Kidney (tissue), 14 donors: ENCODE measurements around the gene IL25. TPM values are rescaled to one million over a fixed set of nuclear protein-coding genes. Genes with fewer than 3 reads are reported as not detected.
"Not testable (repeated sequence)": the region's sequence is repeated elsewhere in the genome, so short reads cannot be mapped to it uniquely, and the experiment has no call there.

Experiments
- DNase-seq, 5 donors: peaks; one replicate each; pipeline ENCODE4 v3.0.0-alpha.2; 2013 to 2020
- FAIRE-seq: peaks from 2 replicates; lab custom pipeline; 2012; peaks lifted over from hg19 to GRCh38; lab: Jason Lieb, UNC
- H3K27ac ChIP-seq, 2 donors: one replicate each; pipeline ENCODE4 v1.7.0; 2013; ENCODE audit warnings: low read depth in 2 of 2, low read length in 2 of 2, inconsistent platforms in 1 of 2
- H3K27me3 ChIP-seq: one replicate; pipeline ENCODE4 v1.7.1; 2013; ENCODE audit warnings: low read length, inconsistent platforms; ENCODE audit not compliant: control insufficient read depth, insufficient read depth
- H3K36me3 ChIP-seq, 3 donors: one replicate each; pipeline versions ENCODE4 v1.7.0 to v1.7.1; 2013; ENCODE audit warnings: low read length in 3 of 3, control low read depth in 1 of 3, inconsistent platforms in 1 of 3; ENCODE audit not compliant: insufficient read depth in 3 of 3, control insufficient read depth in 2 of 3
- H3K4me1 ChIP-seq, 3 donors: one replicate each; pipeline versions ENCODE4 v1.7.0 to v1.7.1; 2013; ENCODE audit warnings: low read length in 3 of 3, inconsistent platforms in 1 of 3, low read depth in 1 of 3; ENCODE audit not compliant: control insufficient read depth in 2 of 3, insufficient read depth in 2 of 3
- H3K4me3 ChIP-seq, 3 donors: one replicate each; pipeline versions ENCODE4 v1.7.0 to v1.8.1; 2013; ENCODE audit warnings: low read length in 3 of 3, control low read depth in 1 of 3, inconsistent platforms in 1 of 3
- H3K9ac ChIP-seq, 3 donors: one replicate each; pipeline versions ENCODE4 v1.7.0 to v1.7.1; 2013; ENCODE audit warnings: low read length in 3 of 3, control low read depth in 1 of 3, inconsistent platforms in 1 of 3
- H3K9me3 ChIP-seq, 3 donors: one replicate each; pipeline versions ENCODE4 v1.7.0 to v1.7.1; 2013; ENCODE audit warnings: low read length in 3 of 3, control low read depth in 1 of 3, inconsistent platforms in 1 of 3; ENCODE audit not compliant: control insufficient read depth in 2 of 3, insufficient read depth in 1 of 3
- CTCF ChIP-seq: IDR thresholded peaks from 3 replicates; pipeline ENCODE4 v1.5.1; 2012; ENCODE audit warnings: mild to moderate bottlenecking, moderate library complexity, borderline replicate concordance; ENCODE audit not compliant: insufficient read depth; ENCODE audit errors: extremely low read depth
- intact Hi-C: fragments of 100-400 bp; cut with DNase I; formaldehyde crosslinking; loops from one replicate; pipeline ENCODE4 v1.11.1; 2022
- microRNA-seq: library from miRNA; unstranded; fragments of <30 nt; microRNA quantifications from one replicate; pipeline ENCODE4 v1.2.0, GENCODE V29; 2020
- polyA plus RNA-seq: library from polyadenylated mRNA; stranded (reverse); fragments of 350-450 nt; fragmentation: Illumina TruSeq; extraction: RNeasy Lipid Tissue Mini Kit (QIAGEN cat#74804); gene quantifications from one replicate; pipeline ENCODE4 v1.2.3, GENCODE V29; 2014; ENCODE audit warnings: low read depth, low replicate concordance; ENCODE audit not compliant: insufficient read depth
- total RNA-seq: library from RNA; stranded (reverse); fragmentation: NEBNext Ultra II Directional; extraction: Animal tissue kit (Norgen Biotek cat#: 25700); gene quantifications from one replicate; pipeline ENCODE4 v1.2.1, GENCODE V29; 2021
- donor health status: control.
- donor health status: control.
- donor health status: control.
- donor health status: control.
- donor health status: control.
- donor health status: DM: yes; HTN: yes; CAD: no.
- donor health status: Normal renal cell carcinoma (clear cell type).

Gene IL25
- total and polyA plus RNA-seq, 2 donors from 2014 or later, result not detected

DNA sequence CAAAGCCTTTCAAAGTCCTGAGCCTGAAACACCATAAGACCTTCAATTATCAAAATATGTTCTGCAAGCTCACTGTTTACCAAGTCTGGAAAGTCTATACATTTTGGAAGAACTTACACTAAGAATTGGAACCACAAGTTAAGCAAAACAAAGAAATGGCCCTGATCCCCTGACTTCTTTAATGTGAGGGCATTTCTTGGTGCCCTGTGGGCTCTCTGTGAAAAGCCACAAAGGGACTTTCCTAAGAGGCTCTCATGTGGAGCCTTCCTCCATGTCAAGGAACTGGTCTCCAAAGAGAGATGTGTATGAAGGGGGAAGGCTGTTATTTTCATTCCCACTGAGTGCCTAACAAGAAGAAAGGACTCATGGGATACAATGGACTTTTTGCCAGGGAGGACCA is 49.0 kb downstream of the IL25 start:
- FAIRE-seq, result no peak
- no peaks in the 10 kb centered on the region for H3K27me3 ChIP-seq
- intact Hi-C loops, result no loop called here
- no peak overlapping the region for H3K9ac ChIP-seq
- no peak overlapping the region for H3K27ac ChIP-seq
- DNase-seq, result no peak
- no peaks in the 10 kb centered on the region for H3K4me1 ChIP-seq
- no peaks in the 10 kb centered on the region for H3K36me3 ChIP-seq
- H3K4me3 ChIP-seq, result no peak overlapping the region
- H3K9me3 ChIP-seq, result no peaks in the 10 kb centered on the region
- no peak for TF ChIP-seq CTCF

GRCh38 chr14:23423657-23424056 is 51.0 kb downstream of the IL25 start:
- intact Hi-C loops, result no loop called here
- no peaks in the 10 kb centered on the region for H3K27me3 ChIP-seq
- FAIRE-seq (no peak), DNase-seq (peak in 1 of 5 donors; percentile 27)
- no peaks in the 10 kb centered on the region for H3K9me3 ChIP-seq
- H3K9ac ChIP-seq, result no peak overlapping the region
- no peaks in the 10 kb centered on the region for H3K4me1 ChIP-seq
- TF ChIP-seq CTCF, result no peak
- no peak overlapping the region for H3K27ac ChIP-seq
- no peak overlapping the region for H3K4me3 ChIP-seq
- no peaks in the 10 kb centered on the region for H3K36me3 ChIP-seq

GRCh38 chr14:23425169-23425568 is 52.6 kb downstream of the IL25 start:
- no peaks in the 10 kb centered on the region for H3K4me1 ChIP-seq
- no peak overlapping the region for H3K9ac ChIP-seq
- H3K36me3 ChIP-seq, result no peaks in the 10 kb centered on the region
- H3K4me3 ChIP-seq, result no peak overlapping the region
- no peak for TF ChIP-seq CTCF
- H3K27me3 ChIP-seq, result no peaks in the 10 kb centered on the region
- FAIRE-seq, result no peak
- peak in 1 of 5 donors; percentile 44 for DNase-seq
- H3K9me3 ChIP-seq, result no peaks in the 10 kb centered on the region
- H3K27ac ChIP-seq, result no peak overlapping the region
- intact Hi-C loops, result no loop called here

GRCh38 chr14:23425798-23426197 is 53.2 kb downstream of the IL25 start:
- H3K9ac ChIP-seq, intact Hi-C loops, H3K9me3 ChIP-seq, H3K4me3 ChIP-seq, H3K27ac ChIP-seq, H3K27me3 ChIP-seq, FAIRE-seq, H3K36me3 ChIP-seq, H3K4me1 ChIP-seq: not testable (repeated sequence)
- DNase-seq, result peak in 1 of 5 donors; percentile 14

Small RNA genes within 50 kb of the gene (microRNA-seq; reads per million reads assigned to microRNA genes)
- gene MIR208A (not detected), gene MIR208B (not detected)

Other genes with a start within 250 kb of the IL25 start
- 22.9 TPM for gene SLC7A8, start 189.1 kb upstream of the IL25 start, total RNA-seq
- gene SLC7A8, start 189.1 kb upstream of the IL25 start, polyA plus RNA-seq, result 210 TPM
- not detected for gene RNF212B, start 134.9 kb upstream of the IL25 start, total RNA-seq
- 2.8 TPM for gene RNF212B, start 134.9 kb upstream of the IL25 start, polyA plus RNA-seq
- 14.8 TPM for gene HOMEZ, start 86.7 kb upstream of the IL25 start, total RNA-seq
- gene HOMEZ, start 86.7 kb upstream of the IL25 start, polyA plus RNA-seq, result 18.5 TPM
- gene PPP1R3E, start 70.0 kb upstream of the IL25 start, total RNA-seq, result 17.3 TPM
- 22.8 TPM for gene PPP1R3E, start 70.0 kb upstream of the IL25 start, polyA plus RNA-seq
- 43.6 TPM for gene BCL2L2, start 66.0 kb upstream of the IL25 start, total RNA-seq
- gene BCL2L2, start 66.0 kb upstream of the IL25 start, polyA plus RNA-seq, result 35.6 TPM
- 145 TPM for gene PABPN1, start 51.4 kb upstream of the IL25 start, total RNA-seq
- gene PABPN1, start 51.4 kb upstream of the IL25 start, polyA plus RNA-seq, result 140 TPM
- gene SLC22A17, start 19.9 kb upstream of the IL25 start, total RNA-seq, result 35.3 TPM
- 61.2 TPM for gene SLC22A17, start 19.9 kb upstream of the IL25 start, polyA plus RNA-seq
- gene EFS, start 7.6 kb upstream of the IL25 start, total RNA-seq, result 5.5 TPM
- gene EFS, start 7.6 kb upstream of the IL25 start, polyA plus RNA-seq, result 5.6 TPM
- 0.54 TPM for gene CMTM5, start 4.2 kb downstream of the IL25 start, total RNA-seq
- gene CMTM5, start 4.2 kb downstream of the IL25 start, polyA plus RNA-seq, result 1.1 TPM
- gene MYH6, start 35.5 kb downstream of the IL25 start, total RNA-seq, result 0.03 TPM
- gene MYH6, start 35.5 kb downstream of the IL25 start, polyA plus RNA-seq, result 0.13 TPM
- 0.06 TPM for gene MYH7, start 62.9 kb downstream of the IL25 start, total RNA-seq
- 1.6 TPM for gene MYH7, start 62.9 kb downstream of the IL25 start, polyA plus RNA-seq
- gene NGDN, start 96.9 kb downstream of the IL25 start, total RNA-seq, result 35.6 TPM
- gene NGDN, start 96.9 kb downstream of the IL25 start, polyA plus RNA-seq, result 37.6 TPM
- 4.9 TPM for gene ZFHX2, start 179.0 kb downstream of the IL25 start, total RNA-seq
- 6.1 TPM for gene ZFHX2, start 179.0 kb downstream of the IL25 start, polyA plus RNA-seq
- 24.4 TPM for gene THTPA, start 183.5 kb downstream of the IL25 start, total RNA-seq
- 38.4 TPM for gene THTPA, start 183.5 kb downstream of the IL25 start, polyA plus RNA-seq
- 123 TPM for gene AP1G2, start 195.0 kb downstream of the IL25 start, total RNA-seq
- gene AP1G2, start 195.0 kb downstream of the IL25 start, polyA plus RNA-seq, result 56.7 TPM
- gene JPH4, start 206.0 kb downstream of the IL25 start, total RNA-seq, result 7.0 TPM
- gene JPH4, start 206.0 kb downstream of the IL25 start, polyA plus RNA-seq, result 3.6 TPM